HG03439 (cell line): ENCODE results near the gene CCDC197.
A peak's percentile ranks its signal among the peaks of the same experiment; 100 is the strongest.

Experiments
- ATAC-seq: cut with Tn5 transposase; IDR thresholded peaks from one replicate; pipeline ENCODE4 v1.9.1; 2021; ENCODE audit warnings: mild to moderate bottlenecking, moderate library complexity; ENCODE audit not compliant: unreplicated experiment

CCDC197 gene

DNA sequence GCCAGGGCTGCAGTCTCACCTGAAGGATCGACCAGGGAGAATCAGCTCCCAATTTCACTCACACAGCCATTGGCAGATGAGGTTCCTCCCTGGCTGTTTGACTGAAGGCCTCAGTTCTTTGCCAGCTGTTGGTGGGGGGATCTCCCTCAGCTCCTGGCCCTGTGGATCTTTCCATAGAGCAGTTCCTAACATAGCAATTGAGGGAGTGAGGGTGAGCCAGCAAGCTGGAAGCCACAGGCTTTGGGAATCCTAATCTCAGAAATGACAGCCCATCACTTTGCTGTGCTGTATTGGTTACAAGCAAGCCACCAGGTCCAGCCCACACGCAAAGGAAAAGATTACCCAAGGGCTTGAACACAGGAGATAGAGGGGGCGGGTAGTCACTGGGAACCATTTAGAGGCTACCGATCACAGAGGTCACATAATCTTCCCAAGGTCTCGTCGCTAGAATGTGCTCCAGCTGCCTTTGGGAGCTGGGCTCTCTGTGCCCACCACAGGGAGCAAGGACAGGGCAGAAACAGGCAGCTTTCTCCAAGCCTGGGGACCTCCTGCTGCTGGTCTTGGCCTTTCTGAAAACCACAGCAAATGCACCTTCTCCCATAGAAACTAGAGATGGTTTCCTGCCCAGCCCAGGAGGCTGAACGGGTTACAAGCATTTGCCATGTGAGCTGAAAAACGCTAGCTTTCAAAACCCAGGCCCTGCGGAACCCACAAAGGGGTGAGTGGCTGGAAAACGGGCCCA lies 24.5 kb downstream of the CCDC197 start:
- ATAC-seq: no peak

DNA sequence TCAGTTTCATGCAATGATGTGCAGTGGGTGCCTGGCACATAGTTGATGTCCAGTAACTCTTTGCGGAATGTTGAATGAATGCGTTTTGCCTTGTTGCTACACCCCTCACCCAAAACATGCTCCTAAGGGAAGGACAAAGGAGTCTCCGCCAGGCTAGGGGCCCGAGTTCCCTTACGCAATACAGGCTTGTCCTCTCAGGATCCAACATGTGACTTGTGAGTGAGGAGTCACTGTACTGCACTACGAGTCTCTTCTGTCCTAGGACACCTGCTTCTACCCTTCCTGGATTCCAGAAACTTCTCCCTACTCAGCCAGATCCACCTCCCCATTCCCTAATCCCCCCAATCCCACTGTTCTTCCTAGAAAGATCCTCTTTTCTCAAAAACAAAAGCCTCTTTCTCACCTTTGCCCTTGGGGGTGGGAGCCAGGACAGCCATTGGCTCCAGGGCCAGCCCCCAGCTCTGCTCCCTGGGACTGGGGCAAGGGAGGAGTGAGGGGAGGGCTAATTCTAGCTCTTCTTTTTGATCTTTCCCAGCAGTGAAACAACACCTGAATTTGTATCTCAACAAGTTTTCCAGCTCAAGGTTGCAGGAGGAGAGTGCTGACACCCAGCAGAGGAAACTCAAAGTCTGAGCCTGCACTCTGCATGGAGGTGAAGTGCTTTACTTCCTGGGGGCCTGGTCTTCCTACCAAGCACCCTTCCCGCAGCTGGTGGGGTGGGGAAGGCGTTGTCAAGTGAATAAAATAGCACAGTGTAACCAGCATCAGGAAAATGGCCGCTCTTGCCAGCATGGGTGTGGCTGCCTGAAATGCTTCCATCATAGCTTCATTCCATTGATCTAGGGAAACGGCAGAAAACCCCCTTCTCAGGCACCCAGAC lies 25.7 kb downstream of the CCDC197 start:
- no peak for ATAC-seq

DNA sequence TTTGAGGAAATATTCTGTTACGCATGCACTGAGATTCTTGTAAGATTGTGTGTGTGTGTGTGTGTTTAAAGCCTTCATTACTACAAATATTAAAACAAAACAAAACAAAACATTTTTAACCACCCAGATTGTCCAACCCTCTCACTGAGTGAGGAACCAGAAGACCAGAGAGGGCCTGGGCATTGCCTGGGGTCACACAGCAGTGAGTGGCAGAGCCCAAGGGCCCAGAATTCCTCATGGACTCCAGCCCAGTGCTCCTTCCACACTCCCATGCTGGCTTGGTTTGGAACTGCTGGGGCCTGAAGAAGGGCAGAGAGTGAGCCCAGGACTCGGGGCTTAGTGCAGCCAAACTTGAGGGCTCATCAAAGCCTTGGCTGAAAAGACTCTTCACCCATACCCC lies 27.4 kb downstream of the CCDC197 start:
- no peak for ATAC-seq

DNA sequence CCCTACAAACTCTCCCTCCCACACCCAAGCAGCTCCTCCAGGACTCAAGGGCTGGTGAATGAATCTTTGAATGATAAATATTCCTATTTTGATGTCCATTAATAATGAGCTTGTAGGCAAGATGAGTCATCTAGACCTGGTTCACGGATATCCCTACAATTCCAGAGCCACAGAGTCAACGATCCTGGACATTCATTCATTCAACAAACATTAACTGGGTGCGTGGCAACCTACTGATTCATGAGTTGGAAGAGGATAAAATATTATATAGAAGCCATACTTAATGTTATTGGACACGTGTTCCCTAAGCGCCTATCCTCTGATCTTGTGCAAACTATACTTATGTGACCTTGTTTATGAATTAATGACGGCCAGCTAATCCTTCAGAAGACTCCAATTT lies 28.6 kb downstream of the CCDC197 start:
- ATAC-seq: no peak

DNA sequence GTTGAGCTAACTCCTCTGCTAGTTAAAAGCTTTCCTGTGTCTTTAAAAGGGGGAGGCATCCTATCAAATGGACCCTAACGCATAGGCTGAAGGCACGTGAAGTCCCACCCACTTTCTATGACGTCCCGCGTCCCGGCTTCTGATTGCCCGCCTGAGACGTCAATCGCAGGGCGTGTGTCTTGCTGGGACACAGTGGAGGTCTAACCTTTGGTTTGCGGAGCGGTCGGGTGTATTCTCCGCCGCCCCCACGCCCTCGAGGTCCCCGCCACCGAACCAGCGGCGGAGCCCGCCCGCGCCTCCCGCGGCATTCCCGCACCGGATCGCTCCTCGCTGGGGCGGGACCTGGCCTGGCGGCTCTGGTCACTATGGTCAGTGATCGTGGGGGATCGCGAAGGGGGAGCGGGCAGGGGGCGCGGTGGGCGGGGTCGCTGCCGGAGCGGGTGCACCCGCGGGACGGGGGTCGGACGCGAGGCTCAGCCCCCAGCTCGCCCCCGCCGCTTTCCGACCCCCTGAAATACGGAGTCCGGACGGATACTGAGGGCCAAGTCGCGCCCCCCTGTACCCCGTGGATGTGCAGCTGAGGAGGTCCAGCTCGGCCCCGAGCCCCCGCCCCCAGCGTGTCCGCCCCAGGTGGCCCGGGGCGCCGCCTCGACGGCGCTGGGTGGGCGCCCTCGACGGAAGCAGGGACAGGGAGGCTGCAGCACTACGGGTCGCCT lies 29.2 kb downstream of the CCDC197 start, which contains the start of gene OTUB2:
TSS of gene OTUB2 (plus strand) at position 168 of the 716 bp plus-strand sequence. CDS start at position 366, 198 bp downstream.
- peak; percentile 99 for ATAC-seq

DNA sequence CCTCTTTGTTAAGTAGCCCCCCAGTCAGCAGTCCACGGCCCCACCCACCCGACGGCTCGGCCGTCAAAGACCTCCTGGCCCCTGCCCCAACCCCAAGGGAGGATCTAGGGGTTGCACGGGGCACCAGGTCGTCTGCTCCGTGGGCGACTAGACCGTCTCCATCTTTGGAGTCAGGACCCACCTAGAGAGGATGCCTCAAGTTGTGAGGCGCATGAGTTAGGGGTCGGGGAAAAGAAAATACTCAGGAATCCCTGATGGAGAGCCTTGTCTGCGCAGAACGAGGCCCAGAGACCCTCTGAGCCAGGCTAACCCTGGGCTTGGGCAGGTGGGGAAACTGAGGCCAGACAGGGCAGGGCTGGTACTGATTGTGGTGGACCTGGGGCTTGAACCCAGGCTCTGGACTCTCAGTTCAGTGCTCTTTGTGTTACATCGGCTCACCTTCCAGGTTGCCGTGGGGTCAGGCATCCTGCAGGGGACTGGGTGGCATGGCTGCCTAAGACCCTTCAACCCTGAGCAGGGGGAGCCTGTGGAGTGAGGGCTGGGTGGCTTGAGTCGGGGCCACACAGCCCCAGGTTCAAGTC lies 29.9 kb downstream of the CCDC197 start:
- ATAC-seq: no peak

DNA sequence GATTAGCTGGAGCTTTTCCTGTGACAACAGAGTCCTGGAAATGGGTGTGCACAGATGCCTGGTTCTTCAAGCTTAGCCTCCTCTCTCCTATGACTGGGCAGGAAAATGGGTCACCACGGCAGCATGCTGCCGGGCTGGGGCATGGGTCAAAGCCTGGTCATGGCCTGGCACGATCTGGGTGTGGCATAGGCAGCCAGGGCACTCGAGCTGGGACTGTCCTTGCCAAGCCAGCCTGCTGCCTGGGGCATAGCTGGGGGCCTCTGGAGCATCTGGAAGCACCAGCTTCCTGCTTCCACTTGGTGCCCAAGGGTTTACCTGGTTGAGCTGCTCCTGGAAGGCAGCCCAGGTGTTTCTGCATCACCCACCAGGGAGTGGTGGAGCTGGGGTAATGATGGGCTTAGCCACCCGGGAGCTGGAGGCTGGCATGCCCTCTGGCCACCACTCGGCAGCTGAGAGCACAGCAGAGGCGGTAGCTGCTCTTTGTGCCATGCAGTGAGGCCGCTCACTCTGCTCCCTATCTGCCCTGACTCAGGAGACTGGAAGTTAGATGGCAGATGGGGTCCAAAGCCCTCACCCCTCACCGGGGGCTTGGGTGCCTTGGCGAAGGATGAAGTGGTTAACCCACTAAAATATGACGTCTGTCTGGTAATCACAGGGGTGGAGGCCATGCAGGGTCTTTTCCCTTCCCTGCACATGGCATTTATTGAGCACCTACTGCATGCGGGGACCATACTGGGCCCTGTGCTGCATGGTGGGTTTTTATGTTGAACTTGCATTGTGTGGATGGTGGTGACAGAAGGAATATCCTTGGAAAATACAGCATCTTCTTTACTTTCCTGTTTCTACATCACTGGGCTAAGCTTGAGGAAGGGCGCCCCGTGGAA lies 30.7 kb downstream of the CCDC197 start:
- ATAC-seq: no peak

DNA sequence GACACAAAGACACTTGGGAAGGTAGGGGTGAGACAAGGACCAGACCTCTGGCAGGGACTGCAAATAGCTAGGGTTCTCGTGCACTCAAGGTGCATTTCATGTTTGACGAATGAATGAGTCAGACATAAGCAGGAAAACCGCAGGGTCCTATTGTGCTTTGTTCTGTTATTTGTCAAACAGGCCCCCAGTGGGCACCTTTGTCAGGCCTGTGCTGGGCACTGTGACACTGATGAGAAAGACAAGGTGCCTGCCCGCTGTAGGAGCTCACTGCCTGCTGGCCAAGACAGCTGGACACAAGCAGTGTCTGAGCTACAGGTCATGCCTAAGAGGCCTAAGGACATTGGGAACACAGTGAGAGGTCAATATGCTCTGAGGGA lies 31.3 kb downstream of the CCDC197 start:
- ATAC-seq: no peak

DNA sequence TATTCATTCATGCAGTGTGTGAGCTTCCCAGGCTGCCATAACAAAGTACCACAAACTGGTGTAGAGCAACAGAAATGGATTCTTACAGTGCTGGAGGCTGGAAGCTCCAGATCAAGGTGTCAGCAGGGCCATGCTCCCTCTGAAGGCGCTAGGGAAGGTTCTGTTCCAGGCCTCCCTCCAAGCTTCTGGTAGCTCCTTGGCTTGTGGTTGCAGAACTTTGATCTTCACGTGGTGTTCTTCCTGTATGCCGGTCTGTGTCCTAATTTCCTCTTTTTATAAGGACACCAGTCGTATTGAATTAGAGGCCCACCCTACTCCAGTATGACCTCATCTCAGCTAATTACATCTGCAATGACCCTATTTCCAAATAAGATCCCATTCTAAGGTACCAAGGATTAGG lies 32.2 kb downstream of the CCDC197 start:
- no peak for ATAC-seq

DNA sequence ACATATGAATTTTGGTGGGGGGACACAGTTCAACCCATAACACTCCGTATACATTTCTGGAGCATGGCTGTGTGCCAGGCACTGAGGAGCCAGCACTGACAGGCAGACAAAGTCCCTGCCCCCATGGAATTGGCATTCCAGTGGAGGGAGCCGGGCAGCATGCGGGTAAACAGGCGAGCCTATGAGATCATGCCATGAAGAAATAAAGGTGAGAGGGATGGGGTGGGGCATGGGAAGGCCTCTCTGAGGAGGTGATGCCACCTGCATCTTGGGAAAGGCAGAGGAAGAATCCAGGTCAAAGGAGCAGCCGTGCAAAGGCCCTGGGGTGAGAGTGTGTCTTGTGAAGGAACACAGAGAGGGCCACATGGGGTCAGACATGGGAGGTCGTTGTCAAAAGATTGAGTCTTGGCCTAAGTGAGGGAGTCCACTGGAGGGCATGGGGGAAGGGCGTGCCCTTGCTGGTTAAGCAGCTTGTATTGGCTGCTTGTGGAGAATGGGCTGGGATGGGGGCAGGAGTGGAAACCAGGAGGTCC lies 32.6 kb downstream of the CCDC197 start:
- no peak for ATAC-seq

DNA sequence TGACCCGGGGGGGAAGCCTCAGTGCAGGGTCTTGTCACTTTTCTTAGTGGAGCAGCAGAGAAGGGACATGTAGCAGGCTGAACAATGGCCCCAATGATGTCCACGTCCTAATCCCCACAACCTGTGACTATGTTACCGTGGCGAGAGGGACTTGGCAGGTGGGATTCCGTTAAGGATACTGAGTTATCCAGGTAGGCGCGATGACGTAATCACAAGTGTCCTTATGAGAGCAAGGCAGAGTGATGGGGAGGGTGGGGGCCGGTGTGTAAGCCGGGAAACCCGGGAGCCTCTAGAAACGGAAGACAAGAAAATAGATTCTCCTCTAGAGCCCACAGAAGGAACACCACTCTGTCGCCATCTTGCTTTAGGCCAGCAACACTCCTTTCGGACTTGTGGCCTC lies 33.5 kb downstream of the CCDC197 start:
- ATAC-seq: no peak

DNA sequence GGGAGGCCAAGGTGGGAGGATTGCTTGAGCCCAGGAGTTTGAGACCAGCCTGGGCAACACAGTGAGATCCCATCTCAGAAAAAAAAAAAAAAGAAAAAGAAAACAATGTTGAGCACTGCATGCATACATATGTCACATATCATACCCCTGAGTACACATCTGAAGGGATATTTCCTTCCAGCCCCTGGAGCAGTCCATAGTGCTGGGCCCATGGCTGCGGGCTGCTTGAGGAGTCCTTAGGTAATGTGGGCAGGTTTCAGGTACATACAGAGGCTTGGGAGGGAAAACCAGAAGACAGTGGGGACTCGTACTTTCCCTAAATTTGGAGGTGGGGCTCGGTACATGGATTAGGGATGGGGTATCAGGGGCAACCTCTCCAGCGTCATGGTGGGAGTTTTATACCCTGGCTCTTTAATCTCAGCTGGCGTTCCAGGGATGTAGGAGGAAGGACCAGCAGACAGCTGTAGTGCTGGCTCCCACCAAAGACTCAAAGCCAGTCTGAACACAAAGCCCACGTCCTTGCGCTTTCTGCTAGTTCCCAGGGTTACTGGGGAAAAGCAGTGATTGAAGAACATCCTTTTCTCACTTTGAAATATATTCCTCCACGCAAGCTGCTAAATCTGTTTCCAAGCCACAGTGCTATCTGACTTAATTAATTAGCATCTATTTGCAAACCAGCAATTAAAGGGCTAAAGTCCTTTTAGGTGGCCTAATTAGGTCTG lies 34.2 kb downstream of the CCDC197 start:
- no peak for ATAC-seq

DNA sequence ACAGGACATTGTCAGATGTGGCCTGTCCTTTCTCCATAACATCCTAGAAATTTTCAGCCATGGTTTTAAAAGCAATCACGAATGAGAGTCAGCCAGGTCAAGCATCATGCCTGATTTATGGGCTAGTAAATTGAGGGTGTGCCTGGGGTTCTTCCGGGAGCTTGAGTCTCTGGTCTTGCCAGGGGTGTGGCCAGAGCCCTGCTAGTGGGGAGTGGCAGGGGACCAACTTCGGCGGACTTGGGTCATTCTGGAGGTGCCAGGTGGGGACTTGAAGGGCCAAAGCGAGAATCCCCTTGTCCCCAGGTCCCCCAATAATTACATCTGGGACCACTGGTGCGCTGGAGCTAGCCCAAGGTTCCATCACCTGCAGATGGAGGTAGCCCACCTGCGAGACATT lies 34.8 kb downstream of the CCDC197 start:
- no peak for ATAC-seq

DNA sequence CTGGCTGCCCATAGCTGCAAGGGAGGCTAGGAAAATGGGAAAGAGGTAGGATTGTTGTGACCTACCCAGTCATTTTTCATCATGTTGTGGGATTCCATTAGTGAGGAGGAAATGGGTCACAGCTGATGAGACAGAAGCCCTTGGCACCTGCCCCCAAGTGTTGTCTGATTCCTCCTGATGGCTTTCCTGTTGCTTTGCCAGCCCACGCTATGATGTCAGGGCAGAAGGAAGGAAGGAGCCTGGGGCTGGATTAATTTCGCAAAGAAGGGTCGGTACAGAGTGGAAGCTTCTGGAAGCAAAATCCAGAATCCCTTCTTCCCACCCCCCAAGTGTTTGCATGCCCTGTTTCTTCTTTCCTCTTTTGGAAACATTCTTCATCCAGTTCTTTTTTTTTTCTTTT lies 37.8 kb downstream of the CCDC197 start:
- ATAC-seq: no peak

DNA sequence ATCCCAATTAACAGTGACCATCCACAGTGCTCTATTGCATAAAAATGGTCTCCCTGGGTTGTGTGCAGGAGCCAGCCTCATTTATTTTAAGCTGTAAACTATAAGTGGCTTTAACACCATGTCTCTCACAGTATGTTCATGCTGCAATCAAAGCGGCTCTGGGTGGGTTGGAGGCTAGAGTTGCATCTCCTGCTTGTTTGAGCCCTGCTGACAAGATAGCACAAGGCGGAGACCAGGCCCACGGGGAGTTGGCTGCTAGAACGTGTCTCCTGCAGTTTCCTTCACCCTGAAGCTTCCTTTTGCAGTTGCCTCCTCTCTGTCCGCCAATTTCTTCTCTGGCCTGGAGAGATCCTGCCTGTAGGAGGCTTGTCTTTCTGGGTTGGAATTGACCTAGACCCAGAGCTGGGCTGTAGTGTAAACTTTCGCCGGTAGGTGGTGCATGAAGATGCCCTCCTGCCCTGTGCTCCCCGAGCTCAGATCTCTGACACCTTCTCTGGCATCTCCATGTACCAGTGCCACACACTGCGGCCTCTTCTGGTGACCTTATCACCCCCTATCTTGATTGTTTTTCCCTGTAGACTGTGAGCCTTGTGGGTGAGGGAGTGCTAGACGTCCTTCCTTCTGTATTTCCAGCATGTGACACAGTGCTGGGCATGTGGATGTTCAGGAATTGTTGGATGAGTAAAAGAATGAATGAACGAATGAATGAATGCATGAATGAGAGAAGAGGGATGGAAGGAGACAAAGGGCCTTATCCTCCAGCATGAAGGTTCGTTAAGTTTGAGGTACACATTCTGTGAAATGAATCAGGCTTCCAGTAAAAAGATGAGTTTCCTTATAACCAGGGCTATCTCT lies 39.4 kb downstream of the CCDC197 start:
- peak; percentile 81 for ATAC-seq

DNA sequence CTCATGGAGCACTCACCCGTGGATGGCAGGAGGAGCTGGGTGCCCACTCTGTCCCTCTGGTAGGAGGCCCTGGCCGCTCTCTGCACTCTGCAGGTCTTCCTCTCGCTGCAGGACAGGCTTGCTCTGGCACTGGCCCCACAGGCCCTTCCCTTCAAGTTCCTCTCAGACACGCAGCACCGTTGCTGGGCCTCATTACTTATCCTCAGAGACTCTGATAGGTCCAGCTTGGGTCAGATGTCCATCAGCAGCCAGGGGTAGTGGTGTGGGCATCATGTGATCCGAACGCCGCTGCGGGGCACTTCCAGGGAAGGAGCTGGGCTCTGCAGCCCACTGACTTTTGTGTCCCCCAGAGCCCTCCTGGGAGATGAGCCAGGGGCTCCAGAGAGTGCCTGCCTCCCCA lies 40.9 kb downstream of the CCDC197 start:
- ATAC-seq: no peak

DNA sequence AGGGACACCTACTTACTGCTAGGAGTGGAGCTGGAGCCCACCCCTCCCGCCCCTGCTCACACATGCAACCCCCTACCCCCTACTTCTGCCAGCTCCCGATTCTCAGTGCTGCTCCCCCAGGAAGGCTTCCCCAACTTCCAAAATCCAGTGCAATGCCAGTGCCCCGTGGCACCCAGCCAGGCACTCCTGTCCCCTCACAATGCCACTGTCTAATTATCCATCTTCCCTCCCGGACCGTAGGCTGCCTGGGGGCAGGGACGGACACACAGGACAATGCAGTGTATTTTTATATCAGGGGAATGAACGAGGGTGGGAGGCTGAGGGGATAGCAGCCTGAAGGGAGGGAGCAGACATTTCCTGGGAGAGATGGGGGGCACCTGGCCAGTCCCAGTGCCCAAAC lies 41.4 kb downstream of the CCDC197 start:
- ATAC-seq: no peak

DNA sequence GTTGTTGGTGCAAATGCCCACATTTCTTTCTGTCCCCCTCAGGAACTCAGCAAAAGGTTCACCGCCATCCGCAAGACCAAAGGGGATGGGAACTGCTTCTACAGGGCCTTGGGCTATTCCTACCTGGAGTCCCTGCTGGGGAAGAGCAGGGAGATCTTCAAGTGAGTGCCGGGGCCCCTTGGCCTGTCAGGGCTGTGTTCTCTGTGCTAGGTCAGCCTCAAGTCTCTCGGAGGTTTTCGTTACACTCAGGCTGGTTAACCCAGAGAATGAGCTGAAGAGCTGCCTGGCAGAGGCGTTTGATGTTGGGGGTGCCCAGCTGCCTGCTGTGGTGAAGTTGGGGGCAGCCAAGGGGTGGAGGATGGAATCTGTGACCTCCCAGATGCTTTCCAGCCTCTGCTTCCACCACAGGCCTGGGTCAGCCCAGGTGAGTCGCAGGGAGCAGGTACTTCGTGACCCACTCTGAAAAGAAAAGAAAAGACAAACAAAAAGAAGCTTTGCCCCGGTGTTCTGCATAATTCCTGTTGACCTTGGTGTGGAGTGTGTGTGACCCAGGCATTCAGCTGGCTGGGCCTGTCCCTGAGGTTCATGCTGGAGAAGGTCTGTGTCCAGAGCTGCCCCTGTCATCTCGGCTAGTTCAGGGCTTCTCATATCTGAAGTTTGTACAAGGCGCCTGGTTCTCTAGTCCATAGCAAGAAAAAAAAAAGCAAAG lies 42.0 kb downstream of the CCDC197 start:
- ATAC-seq: no peak
